ENCODE results near the gene SAMM50.

The SAMM50 gene

GRCh38 chr22:44023404-44024287 lies 68.4 kb downstream of the SAMM50 start:
- TF ChIP-seq CTCF (IDR thresholded peaks at IDR 0.05) (no peak), ZFX (IDR thresholded peaks at IDR 0.05; ENCODE audit: borderline replicate concordance) (no peak)
- H3K27ac ChIP-seq = peak overlapping the region; percentile 73

GRCh38 chr22:44024288-44024921 lies 69.2 kb downstream of the SAMM50 start, which contains the start of gene PARVB:
PARVB (plus strand) TSS chr22:44024302; CDS start chr22:44024340, 38 bp downstream.
- no peak for TF ChIP-seq ZFX (IDR thresholded peaks at IDR 0.05; ENCODE audit: borderline replicate concordance)
- no peak for TF ChIP-seq CTCF (IDR thresholded peaks at IDR 0.05)
- peak within 1 kb of the TSS; percentile 73 for H3K27ac ChIP-seq

GRCh38 chr22:44025171-44026065 lies 70.2 kb downstream of the SAMM50 start:
- H3K27ac ChIP-seq = no peak overlapping the region
- no peak for TF ChIP-seq ZFX (IDR thresholded peaks at IDR 0.05; ENCODE audit: borderline replicate concordance)
- no peak for TF ChIP-seq CTCF (IDR thresholded peaks at IDR 0.05)

GRCh38 chr22:44026066-44026629 lies 70.9 kb downstream of the SAMM50 start:
- TF ChIP-seq CTCF (IDR thresholded peaks at IDR 0.05) = no peak
- TF ChIP-seq ZFX (IDR thresholded peaks at IDR 0.05; ENCODE audit: borderline replicate concordance) = no peak
- H3K27ac ChIP-seq = no peak overlapping the region

- no peak for TF ChIP-seq ZFX (IDR thresholded peaks at IDR 0.05; ENCODE audit: borderline replicate concordance)
- no peak for TF ChIP-seq CTCF (IDR thresholded peaks at IDR 0.05)
- no peak overlapping the region for H3K27ac ChIP-seq
Measured at GRCh38 chr22:44026630-44027511, 71.6 kb downstream of the SAMM50 start.

GRCh38 chr22:44028091-44028490 lies 72.8 kb downstream of the SAMM50 start:
- TF ChIP-seq CTCF (IDR thresholded peaks at IDR 0.05) (no peak), ZFX (IDR thresholded peaks at IDR 0.05; ENCODE audit: borderline replicate concordance) (no peak)
- H3K27ac ChIP-seq = no peak overlapping the region; the same call in 1 of the 2 replicates

Data from 22Rv1 (cell line).